Thymus (tissue), 14 donors: Measurements from ENCODE around the gene KRTCAP3. TPM values are rescaled to one million over a fixed set of nuclear protein-coding genes. Genes with fewer than 3 reads are reported as not detected.

ENCODE experiments used
- DNase-seq, 9 donors: peaks; one replicate each; pipeline ENCODE4 v3.0.0-alpha.2; 2013; ENCODE audit warnings: low spot score in 9 of 9, low read depth in 6 of 9, missing footprints in 1 of 9
- H3K27ac ChIP-seq, 2 donors: one replicate each; pipeline ENCODE4 v1.5.1; 2013; ENCODE audit warnings: control low read depth in 1 of 2, low read depth in 1 of 2, low read length in 1 of 2, mild to moderate bottlenecking in 1 of 2, moderate library complexity in 1 of 2
- H3K27me3 ChIP-seq, 2 donors: one replicate each; pipeline ENCODE4 v1.5.1; 2013; ENCODE audit warnings: low read length in 1 of 2; ENCODE audit not compliant: control insufficient read depth in 2 of 2, insufficient read depth in 1 of 2
- H3K36me3 ChIP-seq, 2 donors: one replicate each; pipeline ENCODE4 v1.5.1; 2013; ENCODE audit warnings: low read length in 1 of 2, mild to moderate bottlenecking in 1 of 2, moderate library complexity in 1 of 2; ENCODE audit not compliant: control insufficient read depth in 2 of 2, insufficient read depth in 2 of 2
- H3K4me1 ChIP-seq, 2 donors: one replicate each; pipeline ENCODE4 v1.5.1; 2013; ENCODE audit warnings: low read length in 2 of 2; ENCODE audit not compliant: control insufficient read depth in 2 of 2, insufficient read depth in 2 of 2
- H3K4me3 ChIP-seq, 2 donors: one replicate each; pipeline ENCODE4 v1.5.1; 2013; ENCODE audit warnings: low read length in 2 of 2, control low read depth in 1 of 2, mild to moderate bottlenecking in 1 of 2
- H3K9me3 ChIP-seq, 2 donors: one replicate each; pipeline ENCODE4 v1.5.1; 2013; ENCODE audit warnings: low read length in 1 of 2, mild to moderate bottlenecking in 1 of 2; ENCODE audit not compliant: control insufficient read depth in 2 of 2, insufficient read depth in 1 of 2
- WGBS: extraction: QIAGEN DNeasy Blood & Tissue Kit; methylation state at CpG from one replicate; pipeline ENCODE4 v1.1.7; 2013; 5-methylcytosine and 5-hydroxymethylcytosine counted together
- long read RNA-seq, 10 donors: transcript quantifications; one replicate each; lab custom pipeline, GENCODE V29; 2026
- polyA plus RNA-seq: library from polyadenylated mRNA; stranded (reverse); fragments of 200-250 nt; gene quantifications from one replicate; pipeline ENCODE4 v1.2.3, GENCODE V29; 2013
- total RNA-seq: library from RNA; stranded (reverse); fragments of 120-200 nt; gene quantifications from one replicate; pipeline ENCODE4 v1.2.4, GENCODE V29; 2013
- donor health status: healthy.

Gene KRTCAP3
- total RNA-seq (1.6 TPM), polyA plus RNA-seq (13.9 TPM)
- long read RNA-seq, donor 1 = 0 reads
- long read RNA-seq, donor 2, partial matches to known transcripts = 0 of 2 reads
- long read RNA-seq, donor 2, other reads (novel, unspliced or antisense) = 0 of 2 reads
- long read RNA-seq, donor 3, partial matches to known transcripts = 0 of 2 reads
- long read RNA-seq, donor 3, other reads (novel, unspliced or antisense) = 0 of 2 reads
- long read RNA-seq, donor 4, partial matches to known transcripts = 0 of 1 reads
- long read RNA-seq, donor 4, other reads (novel, unspliced or antisense) = 0 of 1 reads
- long read RNA-seq, donor 5, partial matches to known transcripts = 0 of 4 reads
- long read RNA-seq, donor 5, other reads (novel, unspliced or antisense) = 0 of 4 reads
- long read RNA-seq, donor 6, partial matches to known transcripts = 0 of 1 reads
- long read RNA-seq, donor 6, other reads (novel, unspliced or antisense) = 0 of 1 reads
- long read RNA-seq, donor 7, partial matches to known transcripts = 0 of 1 reads
- long read RNA-seq, donor 7, other reads (novel, unspliced or antisense) = 0 of 1 reads
- long read RNA-seq, donor 8 = 0 reads
- long read RNA-seq, donor 9, partial matches to known transcripts = 0 of 1 reads
- long read RNA-seq, donor 9, other reads (novel, unspliced or antisense) = 0 of 1 reads
- long read RNA-seq, donor 10, partial matches to known transcripts = 0 of 1 reads
- long read RNA-seq, donor 10, other reads (novel, unspliced or antisense) = 0 of 1 reads

DNA sequence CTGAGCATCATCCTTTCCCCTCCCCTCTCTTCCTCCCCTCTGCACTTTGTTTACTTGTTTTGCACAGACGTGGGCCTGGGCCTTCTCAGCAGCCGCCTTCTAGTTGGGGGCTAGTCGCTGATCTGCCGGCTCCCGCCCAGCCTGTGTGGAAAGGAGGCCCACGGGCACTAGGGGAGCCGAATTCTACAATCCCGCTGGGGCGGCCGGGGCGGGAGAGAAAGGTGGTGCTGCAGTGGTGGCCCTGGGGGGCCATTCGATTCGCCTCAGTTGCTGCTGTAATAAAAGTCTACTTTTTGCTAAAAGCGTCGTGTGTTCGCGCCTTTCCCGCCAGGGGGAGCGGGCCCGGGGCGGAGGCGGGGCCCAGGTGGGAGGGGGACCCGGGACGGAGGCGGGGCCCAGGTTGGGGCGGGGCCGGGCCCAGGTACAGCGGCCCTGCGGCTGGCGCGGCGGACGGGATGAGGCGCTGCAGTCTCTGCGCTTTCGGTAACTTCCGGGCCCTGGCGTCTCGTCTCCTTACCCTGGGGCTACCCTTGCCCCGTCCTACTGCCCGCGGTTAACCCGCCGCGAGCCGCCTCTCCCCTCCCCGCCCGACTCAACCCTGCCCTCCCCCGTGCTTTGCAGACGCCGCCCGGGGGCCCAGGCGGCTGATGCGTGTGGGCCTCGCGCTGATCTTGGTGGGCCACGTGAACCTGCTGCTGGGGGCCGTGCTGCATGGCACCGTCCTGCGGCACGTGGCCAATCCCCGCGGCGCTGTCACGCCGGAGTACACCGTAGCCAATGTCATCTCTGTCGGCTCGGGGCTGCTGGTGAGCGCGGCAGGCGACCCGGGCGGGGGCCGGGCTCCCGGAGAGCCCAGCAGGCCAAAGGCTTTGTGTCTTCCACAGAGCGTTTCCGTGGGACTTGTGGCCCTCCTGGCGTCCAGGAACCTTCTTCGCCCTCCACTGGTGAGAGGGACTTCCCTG, at the start of gene KRTCAP3:
Gene KRTCAP3 (plus strand): TSS at position 424 of the 962 bp plus-strand sequence. CDS start 32 bp downstream, at position 456.
- Histone ChIP-seq H3K36me3 (peaks cover 44 to 48% of the 10 kb centered on the region in 2 donors), H3K4me3 (peak within 1 kb of the TSS in 1 of 2 donors; percentile 22), H3K9me3 (peaks cover 0 to 1% of the 10 kb centered on the region in 2 donors), H3K27ac (no peak within 1 kb of the TSS), H3K27me3 (no peaks in the 10 kb centered on the region), H3K4me1 (peaks cover 0 to 16% of the 10 kb centered on the region in 2 donors)
- DNase-seq = peak in 5 of 9 donors; percentile 45 to 66 (median 57)
- 84% methylated on average over 80 of the region's 80 CpGs for WGBS

- H3K4me1 ChIP-seq = no peaks in the 10 kb centered on the region
- H3K27me3 ChIP-seq = no peaks in the 10 kb centered on the region
- H3K36me3 ChIP-seq = peaks cover 5 to 12% of the 10 kb centered on the region in 2 donors
- H3K9me3 ChIP-seq = no peaks in the 10 kb centered on the region
- WGBS = 98% methylated on average over 33 of the region's 33 CpGs
- H3K4me3 ChIP-seq = no peak overlapping the region
- no peak overlapping the region for H3K27ac ChIP-seq
- no peak for DNase-seq
Observed at GRCh38 chr2:27393225-27393624, 49.0 kb upstream of the KRTCAP3 start.

DNA sequence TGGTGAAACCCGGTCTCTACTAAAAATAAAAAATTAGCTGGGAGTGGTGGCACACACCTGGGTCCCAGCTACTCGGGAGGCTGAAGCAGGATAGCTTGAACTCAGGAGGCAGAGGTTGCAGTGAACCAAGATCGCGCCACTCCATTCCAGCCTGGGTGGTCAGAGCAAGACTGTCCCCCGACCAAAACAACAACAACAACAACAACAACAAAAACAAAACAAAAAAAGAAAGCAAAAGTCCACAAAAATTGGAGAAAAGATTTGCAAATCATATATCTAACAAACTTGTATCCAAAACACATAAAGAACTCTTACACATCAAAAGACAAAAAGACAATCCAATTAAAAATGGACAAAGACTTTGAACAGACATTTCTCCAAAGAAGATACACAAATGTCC, 43.2 kb upstream of the KRTCAP3 start:
- H3K4me3 ChIP-seq = no peak overlapping the region
- no peak overlapping the region for H3K27ac ChIP-seq
- no peaks in the 10 kb centered on the region for H3K9me3 ChIP-seq
- no peaks in the 10 kb centered on the region for H3K27me3 ChIP-seq
- 98% methylated on average over 5 of the region's 5 CpGs for whole genome bisulfite sequencing
- no peak for DNase-seq
- peaks cover 4 to 10% of the 10 kb centered on the region in 2 donors for H3K36me3 ChIP-seq
- no peaks in the 10 kb centered on the region for H3K4me1 ChIP-seq

GRCh38 chr2:27400348-27401135, 41.6 kb upstream of the KRTCAP3 start:
- no peak overlapping the region for H3K4me3 ChIP-seq
- H3K9me3 ChIP-seq = no peaks in the 10 kb centered on the region
- no peak for DNase-seq
- H3K27me3 ChIP-seq = no peaks in the 10 kb centered on the region
- H3K36me3 ChIP-seq = peaks cover 7 to 15% of the 10 kb centered on the region in 2 donors
- WGBS = 98% methylated on average over 2 of the region's 2 CpGs
- no peak overlapping the region for H3K27ac ChIP-seq
- H3K4me1 ChIP-seq = no peaks in the 10 kb centered on the region

DNA sequence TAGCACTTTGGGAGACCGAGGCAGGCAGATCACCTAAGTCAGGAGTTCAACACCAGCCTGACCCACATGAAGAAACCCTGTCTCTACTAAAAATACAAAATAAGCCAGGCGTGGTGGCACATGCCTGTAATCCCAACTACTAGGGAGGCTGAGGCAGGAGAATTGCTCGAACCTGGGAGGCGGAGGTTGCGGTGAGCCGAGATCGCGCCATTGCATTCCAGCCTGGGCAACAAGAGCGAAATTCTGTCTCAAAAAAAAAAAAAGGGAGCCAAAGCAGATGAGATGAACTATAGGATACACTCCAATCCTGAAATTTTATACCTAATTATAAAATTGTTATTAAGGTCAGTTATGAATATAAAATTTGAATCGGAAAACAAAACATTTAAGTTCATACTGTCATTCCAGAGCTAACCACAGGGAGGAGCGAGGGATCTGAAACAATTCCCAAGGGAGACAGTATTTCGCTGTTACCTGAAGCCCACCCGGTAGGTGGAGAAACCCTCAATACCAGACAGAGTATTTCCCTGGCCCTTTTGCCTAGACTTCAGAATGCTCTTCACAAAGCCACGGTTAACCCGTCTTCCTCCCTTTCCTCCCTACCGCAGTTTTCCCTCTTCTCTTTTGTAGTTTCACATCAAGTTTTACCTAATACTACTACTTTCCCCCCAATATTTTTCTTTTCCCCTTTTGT, 34.2 kb upstream of the KRTCAP3 start:
- Histone ChIP-seq H3K4me3 (peak overlapping the region; percentile 79 to 100), H3K9me3 (no peaks in the 10 kb centered on the region), H3K27ac (no peak overlapping the region), H3K36me3 (peaks cover 4 to 15% of the 10 kb centered on the region in 2 donors), H3K27me3 (no peaks in the 10 kb centered on the region), H3K4me1 (peaks cover 7 to 17% of the 10 kb centered on the region in 2 donors)
- WGBS = 63% methylated on average over 16 of the region's 16 CpGs
- peak in 1 of 9 donors; percentile 9 for DNase-seq

- H3K36me3 ChIP-seq = peaks cover 4 to 12% of the 10 kb centered on the region in 2 donors
- peak overlapping the region; percentile 60 to 89 for H3K27ac ChIP-seq
- H3K4me3 ChIP-seq = peak overlapping the region; percentile 79 to 100
- H3K27me3 ChIP-seq = no peaks in the 10 kb centered on the region
- WGBS = under 1% methylated on average over 33 of the region's 33 CpGs
- H3K4me1 ChIP-seq = peaks cover 7 to 17% of the 10 kb centered on the region in 2 donors
- H3K9me3 ChIP-seq = no peaks in the 10 kb centered on the region
- DNase-seq = no peak
Observed at GRCh38 chr2:27408601-27409320, 33.4 kb upstream of the KRTCAP3 start.

GRCh38 chr2:27409321-27410073, 32.7 kb upstream of the KRTCAP3 start, which contains the start of gene PPM1G:
PPM1G (minus strand) TSS chr2:27409591; CDS start chr2:27409422, 169 bp downstream.
- DNase-seq = peak; percentile 78 to 97 (median 93)
- peaks cover 7 to 17% of the 10 kb centered on the region in 2 donors for H3K4me1 ChIP-seq
- WGBS = 2% methylated on average over 82 of the region's 82 CpGs
- H3K27ac ChIP-seq = peak within 1 kb of the TSS; percentile 77 to 89
- H3K9me3 ChIP-seq = no peaks in the 10 kb centered on the region
- H3K27me3 ChIP-seq = no peaks in the 10 kb centered on the region
- peaks cover 4 to 12% of the 10 kb centered on the region in 2 donors for H3K36me3 ChIP-seq
- peak within 1 kb of the TSS; percentile 79 to 100 for H3K4me3 ChIP-seq
